SJCRH30 (cell line): ENCODE data around the gene USH2A. TPM values are rescaled to one million over a fixed set of nuclear protein-coding genes. Genes with fewer than 3 reads are reported as not detected.

Source experiments
- DNase-seq, 2 experiments: peaks; one replicate each; pipeline ENCODE4 v3.0.0-alpha.2; 2015 to 2020
- H3K27ac ChIP-seq: fragments of 250-450 bp; sonication (Bioruptor Pico); 2 replicates; pipeline ENCODE4 v1.5.1; 2020; ENCODE audit warnings: mild to moderate bottlenecking, moderate library complexity
- H3K27me3 ChIP-seq: fragments of 250-450 bp; sonication (Bioruptor Pico); 2 replicates; pipeline ENCODE4 v1.5.1; 2020; ENCODE audit warnings: mild to moderate bottlenecking, moderate library complexity
- H3K36me3 ChIP-seq: fragments of 250-450 bp; sonication (Bioruptor Pico); 2 replicates; pipeline ENCODE4 v1.5.1; 2020; ENCODE audit warnings: mild to moderate bottlenecking, moderate library complexity
- H3K4me1 ChIP-seq: fragments of 250-450 bp; sonication (Bioruptor Pico); 2 replicates; pipeline ENCODE4 v1.5.1; 2020; ENCODE audit warnings: mild to moderate bottlenecking, moderate library complexity
- H3K4me3 ChIP-seq: fragments of 250-450 bp; sonication (Bioruptor Pico); 2 replicates; pipeline ENCODE4 v1.5.1; 2020; ENCODE audit warnings: mild to moderate bottlenecking, moderate library complexity
- H3K9me3 ChIP-seq: fragments of 250-450 bp; sonication (Bioruptor Pico); replicated peaks from 2 replicates; pipeline ENCODE4 v1.5.1; 2020; ENCODE audit warnings: mild to moderate bottlenecking, moderate library complexity
- total RNA-seq: library from RNA; depleted of rRNA; stranded (reverse); fragments of >200 nt; shearing (Covaris generic); gene quantifications from 2 replicates; pipeline ENCODE4 v1.2.3, GENCODE V29; 2014

The USH2A gene
- total RNA-seq, 1 experiment from 2014 or later, result 0.02 TPM

GRCh38 chr1:216281757-216282156 is 141.5 kb downstream of the USH2A start:
- no peaks in the 10 kb centered on the region for H3K36me3 ChIP-seq
- no peaks in the 10 kb centered on the region for H3K27me3 ChIP-seq
- H3K4me3 ChIP-seq, result no peak overlapping the region
- DNase-seq, result no peak
- H3K4me1 ChIP-seq, result no peaks in the 10 kb centered on the region
- H3K27ac ChIP-seq, result no peak overlapping the region
- H3K9me3 ChIP-seq, result no peaks in the 10 kb centered on the region

DNA sequence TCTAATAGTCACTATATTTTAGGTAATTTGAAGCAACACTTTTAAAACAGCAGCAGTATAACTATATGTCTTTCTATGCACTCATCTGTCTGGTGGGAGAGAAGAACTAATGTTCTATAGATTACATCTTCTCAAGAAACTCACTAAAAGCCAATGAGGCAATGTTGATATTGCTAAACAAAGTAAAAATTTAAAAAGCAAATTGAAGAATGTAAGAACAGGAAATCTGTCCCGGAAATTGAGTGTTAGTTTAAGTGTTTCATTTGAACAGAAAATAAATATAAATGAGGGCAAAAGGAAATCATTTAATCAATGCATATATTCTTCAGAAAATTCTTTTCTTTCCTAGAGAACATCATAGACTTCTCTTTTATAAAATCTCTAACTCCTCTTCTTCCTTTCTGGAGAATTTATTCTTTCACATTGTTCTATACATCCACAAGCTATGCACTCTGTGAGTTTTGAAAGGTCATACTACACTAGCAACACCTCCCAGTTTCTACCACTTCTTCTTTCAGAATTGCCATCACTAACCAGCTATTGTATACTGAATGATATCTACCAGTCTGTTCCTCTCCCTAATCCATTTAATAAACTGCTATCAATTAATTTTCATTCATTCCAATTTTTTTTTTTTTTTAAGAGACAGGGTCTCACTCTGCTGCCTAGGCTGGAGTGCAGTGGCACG is 153.0 kb downstream of the USH2A start:
- Histone ChIP-seq H3K27ac (no peak overlapping the region), H3K4me1 (no peaks in the 10 kb centered on the region), H3K4me3 (no peak overlapping the region), H3K36me3 (no peaks in the 10 kb centered on the region), H3K9me3 (no peaks in the 10 kb centered on the region), H3K27me3 (no peaks in the 10 kb centered on the region; the same call in 1 of the 2 replicates)
- DNase-seq, result no peak

GRCh38 chr1:216261631-216262030 is 161.6 kb downstream of the USH2A start:
- Histone ChIP-seq H3K27me3 (no peaks in the 10 kb centered on the region), H3K4me3 (no peak overlapping the region), H3K36me3 (no peaks in the 10 kb centered on the region), H3K9me3 (no peaks in the 10 kb centered on the region), H3K4me1 (no peaks in the 10 kb centered on the region), H3K27ac (no peak overlapping the region)
- DNase-seq, result no peak

GRCh38 chr1:216258856-216259255 is 164.4 kb downstream of the USH2A start:
- Histone ChIP-seq H3K27me3 (no peaks in the 10 kb centered on the region), H3K4me1 (no peaks in the 10 kb centered on the region), H3K4me3 (no peak overlapping the region), H3K36me3 (no peaks in the 10 kb centered on the region), H3K27ac (no peak overlapping the region), H3K9me3 (no peaks in the 10 kb centered on the region)
- DNase-seq, result no peak

DNA sequence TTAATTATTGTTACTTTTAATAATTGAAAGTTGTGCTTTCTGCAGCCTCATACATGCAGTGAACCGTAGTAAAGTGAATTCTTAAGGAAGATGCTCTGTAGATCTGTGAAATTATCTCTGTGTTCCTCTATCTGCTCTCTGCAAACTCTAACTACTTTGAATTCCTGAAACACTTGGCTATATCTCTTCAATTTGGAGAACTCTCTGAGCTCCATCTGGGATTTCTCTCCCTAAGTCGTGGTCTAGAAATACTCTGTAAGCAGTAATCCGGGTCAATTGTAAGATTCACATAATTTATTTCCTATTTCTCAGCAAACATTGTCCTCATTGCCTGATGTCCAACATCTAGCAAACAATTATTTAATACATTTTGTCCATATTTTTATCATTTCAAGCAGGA is 164.9 kb downstream of the USH2A start:
- H3K27me3 ChIP-seq, result no peaks in the 10 kb centered on the region
- no peak for DNase-seq

GRCh38 chr1:216250861-216251260 is 172.4 kb downstream of the USH2A start:
- Histone ChIP-seq H3K36me3 (no peaks in the 10 kb centered on the region), H3K4me3 (no peak overlapping the region), H3K4me1 (no peaks in the 10 kb centered on the region), H3K9me3 (no peaks in the 10 kb centered on the region), H3K27me3 (no peaks in the 10 kb centered on the region), H3K27ac (no peak overlapping the region)
- no peak for DNase-seq

More for the DNA sequence above, 164.9 kb downstream of the USH2A start:
- Histone ChIP-seq H3K27ac (no peak overlapping the region), H3K4me1 (no peaks in the 10 kb centered on the region), H3K4me3 (no peak overlapping the region), H3K36me3 (no peaks in the 10 kb centered on the region), H3K9me3 (no peaks in the 10 kb centered on the region)

- Histone ChIP-seq H3K36me3 (no peaks in the 10 kb centered on the region), H3K4me1 (no peaks in the 10 kb centered on the region), H3K27me3 (no peaks in the 10 kb centered on the region), H3K4me3 (no peak overlapping the region), H3K9me3 (no peaks in the 10 kb centered on the region), H3K27ac (no peak overlapping the region)
- DNase-seq, result no peak
Measured at GRCh38 chr1:216248628-216249027, 174.6 kb downstream of the USH2A start.

GRCh38 chr1:216247937-216248336 is 175.3 kb downstream of the USH2A start:
- Histone ChIP-seq H3K36me3 (no peaks in the 10 kb centered on the region), H3K27ac (no peak overlapping the region), H3K4me3 (no peak overlapping the region), H3K27me3 (no peaks in the 10 kb centered on the region), H3K9me3 (no peaks in the 10 kb centered on the region), H3K4me1 (no peaks in the 10 kb centered on the region)
- DNase-seq, result no peak

DNA sequence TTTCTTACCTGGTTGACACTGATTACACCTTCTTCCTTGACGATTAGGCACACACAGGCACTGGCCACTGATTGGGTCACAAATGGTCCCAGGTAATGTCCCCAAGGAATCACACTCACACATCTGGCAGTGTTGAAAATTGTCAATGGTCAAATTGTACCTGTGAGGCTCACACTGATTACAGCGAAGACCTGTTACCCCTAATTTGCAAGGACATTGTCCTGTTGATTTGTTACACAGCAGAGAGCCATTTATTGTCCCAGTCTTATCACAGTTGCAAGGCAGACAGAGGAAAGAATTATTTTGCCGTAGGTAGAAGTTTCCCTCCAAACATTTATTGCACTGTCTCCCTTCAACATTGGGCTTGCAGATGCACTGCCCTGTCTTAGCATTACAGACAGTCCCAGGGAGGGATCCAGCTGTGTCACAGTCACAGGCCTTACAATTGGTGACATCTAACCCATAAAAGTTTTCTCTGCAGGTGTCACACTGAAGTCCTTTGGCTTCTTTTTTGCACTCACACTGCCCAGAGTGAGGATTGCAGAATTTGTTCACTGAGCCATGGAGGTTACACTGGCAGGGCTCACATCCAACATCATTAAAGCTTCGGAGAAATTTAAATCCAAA is 176.6 kb downstream of the USH2A start:
- no peak overlapping the region for H3K27ac ChIP-seq
- H3K36me3 ChIP-seq, result no peaks in the 10 kb centered on the region
- no peak overlapping the region for H3K4me3 ChIP-seq
- H3K27me3 ChIP-seq, result no peaks in the 10 kb centered on the region
- H3K9me3 ChIP-seq, result no peaks in the 10 kb centered on the region
- no peaks in the 10 kb centered on the region for H3K4me1 ChIP-seq
- no peak for DNase-seq

DNA sequence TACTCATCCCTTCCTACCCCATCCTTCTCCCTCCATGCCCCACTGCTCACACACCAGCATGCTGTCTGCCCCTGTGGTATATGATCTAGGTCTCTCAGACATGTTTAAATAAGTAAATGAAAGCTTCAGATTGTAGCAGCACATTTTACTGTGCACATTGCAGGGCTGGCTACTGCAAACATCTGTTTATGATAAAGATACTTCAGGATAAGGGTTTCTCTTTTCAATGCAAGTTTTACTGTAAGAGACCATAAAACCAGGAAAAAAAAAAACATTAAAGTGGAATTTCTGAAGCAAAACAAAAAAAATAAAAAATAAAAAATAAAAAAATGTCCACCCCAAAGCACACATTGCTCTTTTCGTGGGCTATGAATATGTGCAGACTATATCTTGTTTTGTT is 184.4 kb downstream of the USH2A start:
- DNase-seq, result no peak
- Histone ChIP-seq H3K9me3 (no peaks in the 10 kb centered on the region), H3K27me3 (no peaks in the 10 kb centered on the region), H3K4me3 (no peak overlapping the region), H3K36me3 (no peaks in the 10 kb centered on the region), H3K27ac (no peak overlapping the region), H3K4me1 (no peaks in the 10 kb centered on the region)

DNA sequence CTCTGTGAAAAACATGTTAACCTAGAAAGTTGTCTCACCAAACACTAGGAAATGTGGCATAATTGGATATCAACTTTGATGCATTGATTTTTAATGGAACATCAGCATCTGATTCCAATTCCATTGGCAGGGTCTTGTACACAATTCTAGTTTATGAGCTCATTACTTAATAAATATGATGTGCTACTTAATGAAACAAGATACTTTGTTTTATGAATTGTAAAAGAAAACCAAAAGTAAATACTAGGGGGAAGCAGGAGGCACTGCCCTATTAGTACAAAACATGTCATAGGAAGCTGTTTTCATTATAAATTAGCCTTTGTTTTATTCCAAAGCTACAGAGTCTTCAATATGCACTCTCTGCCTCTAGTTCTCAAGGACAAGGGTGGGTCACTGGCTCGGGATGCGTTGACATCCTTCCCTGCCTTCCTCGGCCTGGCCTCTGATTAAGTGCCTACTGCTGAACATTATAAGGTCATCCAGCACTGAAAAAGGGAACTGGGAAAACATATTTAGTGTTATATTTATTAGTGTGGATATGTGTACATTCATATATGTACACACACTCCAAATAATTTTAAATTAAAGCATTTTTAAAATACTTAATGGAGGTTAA is 185.2 kb downstream of the USH2A start:
- DNase-seq, result no peak
- no peaks in the 10 kb centered on the region for H3K36me3 ChIP-seq
- H3K27me3 ChIP-seq, result no peaks in the 10 kb centered on the region
- no peak overlapping the region for H3K27ac ChIP-seq
- H3K4me3 ChIP-seq, result no peak overlapping the region
- no peaks in the 10 kb centered on the region for H3K9me3 ChIP-seq
- no peaks in the 10 kb centered on the region for H3K4me1 ChIP-seq

- Histone ChIP-seq H3K27me3 (no peaks in the 10 kb centered on the region), H3K9me3 (no peaks in the 10 kb centered on the region), H3K36me3 (no peaks in the 10 kb centered on the region), H3K4me3 (no peak overlapping the region), H3K4me1 (peaks cover 9% of the 10 kb centered on the region), H3K27ac (no peak overlapping the region)
- DNase-seq, result no peak
Measured at GRCh38 chr1:216224233-216224632, 199.0 kb downstream of the USH2A start.

GRCh38 chr1:216223486-216223885 is 199.8 kb downstream of the USH2A start:
- Histone ChIP-seq H3K4me1 (peaks cover 9% of the 10 kb centered on the region), H3K4me3 (no peak overlapping the region), H3K27ac (no peak overlapping the region), H3K27me3 (no peaks in the 10 kb centered on the region), H3K36me3 (no peaks in the 10 kb centered on the region), H3K9me3 (no peaks in the 10 kb centered on the region)
- no peak for DNase-seq

DNA sequence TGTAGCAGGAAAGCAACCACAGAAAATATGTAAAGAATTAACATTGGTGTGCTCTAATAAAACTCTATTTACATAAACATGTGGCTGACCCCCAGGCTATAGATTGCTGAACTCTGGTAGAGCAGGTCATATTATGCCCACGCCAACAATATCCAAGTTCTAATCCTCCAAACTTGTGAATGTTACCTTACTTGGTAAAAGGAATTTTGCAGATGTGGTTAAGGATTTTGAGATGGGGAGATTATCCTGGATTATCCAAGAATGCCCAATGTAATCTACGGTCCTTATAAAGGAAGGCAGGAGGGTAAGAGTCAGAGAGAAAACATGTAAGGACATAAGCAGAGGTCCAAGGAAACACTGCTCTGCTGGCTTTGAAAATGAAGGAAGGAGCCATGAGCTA is 201.0 kb downstream of the USH2A start:
- peaks cover 9% of the 10 kb centered on the region for H3K4me1 ChIP-seq
- no peak overlapping the region for H3K4me3 ChIP-seq
- peak; percentile 75 to 81 for DNase-seq
- no peak overlapping the region for H3K27ac ChIP-seq
- no peaks in the 10 kb centered on the region for H3K27me3 ChIP-seq
- H3K9me3 ChIP-seq, result no peaks in the 10 kb centered on the region
- no peaks in the 10 kb centered on the region for H3K36me3 ChIP-seq

DNA sequence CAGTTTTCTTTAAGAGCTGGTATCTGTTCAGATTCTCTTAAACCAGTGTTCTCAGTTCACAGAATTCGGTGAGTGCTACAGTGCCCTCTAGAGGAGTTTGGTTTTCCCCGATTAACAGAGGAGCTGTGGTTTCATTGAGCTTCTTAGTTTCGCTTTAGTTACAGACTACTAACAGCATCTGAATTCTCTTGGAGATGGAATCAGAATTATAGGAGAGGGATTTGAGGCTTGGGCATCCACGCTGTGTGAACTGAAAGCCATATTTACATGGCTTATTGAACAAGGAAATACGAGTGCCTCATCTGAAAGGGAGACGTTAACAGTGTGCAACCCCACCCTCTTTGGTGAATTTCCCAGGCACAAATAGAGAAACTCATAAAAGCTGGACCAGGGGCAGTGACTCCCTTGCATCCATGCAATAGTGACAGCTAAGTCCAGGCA is 202.0 kb downstream of the USH2A start:
- H3K36me3 ChIP-seq, result no peaks in the 10 kb centered on the region
- H3K4me1 ChIP-seq, result peaks cover 9% of the 10 kb centered on the region
- DNase-seq, result peak; percentile 57 to 90
- no peak overlapping the region for H3K27ac ChIP-seq
- H3K9me3 ChIP-seq, result no peaks in the 10 kb centered on the region
- H3K4me3 ChIP-seq, result peak overlapping the region; percentile 47
- no peaks in the 10 kb centered on the region for H3K27me3 ChIP-seq
